GM12801 (cell line): ENCODE data around the gene SEC16A.

ENCODE experiments used
- CTCF ChIP-seq: IDR thresholded peaks from one replicate; pipeline ENCODE4 v1.5.1; 2011; ENCODE audit warnings: control low read depth; ENCODE audit not compliant: insufficient read length; ENCODE audit errors: extremely low read depth

Gene SEC16A

GRCh38 chr9:136470356-136470755, 12.5 kb downstream of the SEC16A start:
- TF ChIP-seq CTCF = no peak

GRCh38 chr9:136467766-136468165, 15.1 kb downstream of the SEC16A start:
- TF ChIP-seq CTCF = no peak

GRCh38 chr9:136466155-136466541, 16.7 kb downstream of the SEC16A start:
- no peak for TF ChIP-seq CTCF

- TF ChIP-seq CTCF = no peak
These were observed 17.2 kb downstream of the SEC16A start for GRCh38 chr9:136465500-136466154.

- no peak for TF ChIP-seq CTCF
These were observed 18.6 kb downstream of the SEC16A start for GRCh38 chr9:136464241-136464640.

- TF ChIP-seq CTCF = no peak
These were observed 19.3 kb downstream of the SEC16A start for GRCh38 chr9:136463578-136463977.

GRCh38 chr9:136462664-136463063, 20.2 kb downstream of the SEC16A start:
- TF ChIP-seq CTCF = no peak
